ENCODE measurements around the gene CHRND.

GRCh38 chr2:232529806-232530547 lies 4.0 kb downstream of the CHRND start:
- TF ChIP-seq CTCF (IDR thresholded peaks at IDR 0.05) (no peak), MAX (CRISPR knock-in tag; IDR thresholded peaks at IDR 0.05) (no peak), CREB1 (CRISPR knock-in tag; IDR thresholded peaks at IDR 0.05) (no peak), GRHL2 (CRISPR knock-in tag; IDR thresholded peaks at IDR 0.05; ENCODE audit: insufficient replicate concordance, severe bottlenecking) (no peak), ZNF671 (CRISPR knock-in tag; IDR thresholded peaks at IDR 0.05) (no peak), USF2 (CRISPR knock-in tag; IDR thresholded peaks at IDR 0.05) (no peak), USF1 (CRISPR knock-in tag; IDR thresholded peaks at IDR 0.05) (no peak), PREB (CRISPR knock-in tag; IDR thresholded peaks at IDR 0.05; ENCODE audit: borderline replicate concordance) (no peak), ZNF263 (CRISPR knock-in tag; IDR thresholded peaks at IDR 0.05; ENCODE audit: low read depth) (no peak), TP53 (CRISPR knock-in tag; IDR thresholded peaks at IDR 0.05) (no peak), ARID4B (CRISPR knock-in tag; IDR thresholded peaks at IDR 0.05; ENCODE audit: borderline replicate concordance) (no peak)
